Endometrial microvascular endothelial cells (primary cell): Measurements from ENCODE around the gene TSACC. TPM values are rescaled to one million over a fixed set of nuclear protein-coding genes. Genes with fewer than 3 reads are reported as not detected.
"Not testable (repeated sequence)": the region's sequence is repeated elsewhere in the genome, so short reads cannot be mapped to it uniquely, and the experiment has no call there.

Experiments
- in situ Hi-C: cut with HindIII; loops from 2 replicates; pipeline ENCODE4 v1.10.0; 2017; ENCODE audit warnings: low sequenced_read_pairs, low pct_unique_long_range_greater_than_20kb; ENCODE audit errors: inconsistent ontology term
- total RNA-seq: library from RNA; depleted of rRNA; stranded (reverse); fragments of >200 nt; gene quantifications from one replicate; pipeline ENCODE4 v1.2.3, GENCODE V29; 2015; ENCODE audit errors: inconsistent ontology term

The TSACC gene
- total RNA-seq, 1 donor from 2014 or later: not detected

- in situ Hi-C loops: not testable (repeated sequence)
These were observed 31.5 kb downstream of the TSACC start for GRCh38 chr1:156369685-156370286.

DNA sequence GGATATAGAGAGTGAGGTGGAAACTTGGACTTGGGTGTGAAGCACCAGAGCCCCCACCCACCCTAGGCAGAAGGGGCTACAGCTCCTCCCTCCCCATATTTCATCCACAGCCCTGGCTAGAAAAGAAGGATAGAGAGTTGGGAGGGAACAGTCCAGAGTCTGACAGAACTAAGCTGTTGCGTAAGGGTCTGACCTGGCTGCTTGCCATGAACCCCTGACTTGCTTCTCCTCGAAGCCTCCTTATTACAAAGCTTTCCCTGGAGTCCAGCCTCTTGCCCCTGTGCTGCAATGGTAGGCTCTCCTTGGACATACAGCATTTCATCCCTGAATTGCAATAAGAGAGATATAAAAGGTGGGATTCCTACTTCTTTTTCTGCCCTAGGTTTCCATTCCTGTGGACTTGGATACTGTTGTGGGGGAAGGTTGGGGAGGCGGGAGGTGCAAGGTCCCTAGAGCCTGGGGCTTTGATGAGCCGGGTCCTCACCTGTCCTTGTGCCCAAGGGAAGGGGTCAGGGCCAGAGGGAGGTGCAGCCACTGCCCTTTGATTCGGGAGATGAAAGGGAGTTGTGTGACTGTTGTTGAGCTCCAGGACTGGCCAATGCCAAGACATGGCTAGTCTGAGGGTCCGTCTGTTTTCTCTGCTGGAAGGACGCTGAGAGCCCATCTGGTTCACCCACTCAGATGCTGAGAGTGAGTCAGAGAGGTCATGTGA is 33.4 kb downstream of the TSACC start:
- in situ Hi-C loops: no loop called here

DNA sequence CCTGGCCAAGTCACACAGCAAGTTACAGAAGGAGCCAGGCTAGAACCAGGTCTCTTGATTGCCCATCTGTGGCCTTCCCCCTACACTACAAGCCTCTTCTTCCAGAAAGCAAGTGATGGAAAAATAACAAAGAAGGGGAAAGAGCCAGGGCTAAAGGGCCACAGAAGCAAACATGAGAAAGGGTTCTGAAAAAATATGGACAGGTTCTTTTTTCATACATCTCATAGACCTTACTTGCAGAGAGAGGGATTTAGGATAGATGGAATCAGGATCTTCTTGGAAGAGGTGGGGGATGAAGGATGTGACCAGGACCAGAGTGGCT is 33.9 kb downstream of the TSACC start:
- in situ Hi-C loops: no loop called here

DNA sequence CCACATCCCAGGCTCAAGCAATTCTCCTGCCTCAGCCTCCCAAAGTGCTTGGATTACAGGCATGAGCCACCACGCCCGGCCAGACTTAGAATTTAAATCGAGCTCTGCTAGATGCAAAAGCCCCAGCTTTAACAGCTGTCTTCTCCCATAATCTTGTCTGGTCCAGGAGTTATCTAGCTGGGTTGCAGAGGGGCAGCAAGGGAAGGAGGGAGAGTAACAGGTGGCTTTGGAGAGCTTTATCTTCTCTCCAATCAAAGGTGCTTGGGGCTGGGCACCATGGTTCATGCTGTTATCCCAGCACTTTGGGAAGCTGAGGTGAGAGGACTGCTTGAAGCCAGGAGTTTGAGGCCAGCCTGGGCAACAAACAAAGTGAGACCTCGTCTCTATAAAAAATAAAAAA is 34.5 kb downstream of the TSACC start:
- in situ Hi-C loops: no loop called here

- in situ Hi-C loops: no loop called here
These were observed 35.2 kb downstream of the TSACC start for GRCh38 chr1:156373546-156373945.

GRCh38 chr1:156376146-156376545 is 37.8 kb downstream of the TSACC start:
- in situ Hi-C loops: no loop called here

DNA sequence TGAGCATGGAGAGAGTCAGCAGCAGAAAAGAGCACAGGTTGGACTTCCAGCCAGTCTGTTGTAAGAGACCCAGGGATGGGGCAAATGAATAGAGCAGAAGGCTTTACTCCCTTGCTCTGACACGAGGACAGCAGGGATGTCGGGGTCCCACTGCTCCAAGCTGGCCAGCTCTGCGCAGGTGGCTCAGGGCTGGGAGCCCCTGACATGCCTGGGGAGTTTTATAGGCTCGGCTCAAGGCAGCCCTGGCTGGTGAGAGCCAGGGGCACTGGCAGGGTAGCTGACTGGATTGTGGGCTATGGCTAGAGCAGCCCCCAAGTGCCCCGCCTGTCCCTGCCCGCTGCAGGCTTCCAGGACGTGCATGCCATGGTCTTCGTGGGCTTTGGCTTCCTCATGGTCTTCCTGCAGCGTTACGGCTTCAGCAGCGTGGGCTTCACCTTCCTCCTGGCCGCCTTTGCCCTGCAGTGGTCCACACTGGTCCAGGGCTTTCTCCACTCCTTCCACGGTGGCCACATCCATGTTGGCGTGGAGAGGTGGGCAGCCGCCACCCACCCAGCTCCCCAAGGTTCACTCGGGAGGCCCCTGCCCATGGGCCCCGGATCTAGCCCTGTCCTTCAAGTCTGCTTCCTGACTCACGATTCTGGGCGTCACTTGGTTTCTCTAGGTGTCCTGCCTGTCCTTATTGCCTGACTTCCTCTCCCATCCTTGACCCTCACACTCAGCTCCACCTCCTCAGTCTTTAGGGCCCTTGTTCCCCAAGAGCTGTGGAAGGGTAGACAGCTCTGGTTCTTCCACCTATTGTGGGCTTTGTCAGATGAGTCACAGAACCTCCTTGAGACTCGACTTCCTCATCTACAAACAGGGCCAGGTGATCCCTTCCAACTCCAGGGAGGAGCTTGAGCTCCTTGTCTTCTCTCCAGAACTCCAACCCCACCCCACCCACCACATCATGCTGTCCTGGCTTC is 38.9 kb downstream of the TSACC start:
- in situ Hi-C loops: no loop called here

GRCh38 chr1:156378557-156378956 is 40.2 kb downstream of the TSACC start:
- in situ Hi-C loops: no loop called here

- in situ Hi-C loops: no loop called here
These were observed 41.3 kb downstream of the TSACC start for GRCh38 chr1:156379420-156380165.

DNA sequence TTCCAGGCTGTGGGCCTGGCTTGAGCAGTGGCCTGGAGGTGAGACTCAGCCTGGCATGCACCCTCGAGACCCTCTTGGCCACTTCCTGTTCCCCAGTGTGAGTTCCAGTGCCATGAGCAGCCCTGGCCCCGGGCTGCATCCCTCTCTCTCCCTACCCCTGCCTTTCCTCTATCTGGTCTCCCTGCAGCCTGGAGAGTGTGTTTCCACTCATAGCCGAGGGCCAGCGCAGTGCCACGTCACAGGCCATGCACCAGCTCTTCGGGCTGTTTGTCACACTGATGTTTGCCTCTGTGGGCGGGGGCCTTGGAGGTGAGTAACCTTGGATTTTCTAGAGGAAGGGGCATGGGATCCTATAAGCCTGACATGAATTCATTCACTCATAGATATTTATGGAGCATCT is 44.2 kb downstream of the TSACC start:
- in situ Hi-C loops: no loop called here

DNA sequence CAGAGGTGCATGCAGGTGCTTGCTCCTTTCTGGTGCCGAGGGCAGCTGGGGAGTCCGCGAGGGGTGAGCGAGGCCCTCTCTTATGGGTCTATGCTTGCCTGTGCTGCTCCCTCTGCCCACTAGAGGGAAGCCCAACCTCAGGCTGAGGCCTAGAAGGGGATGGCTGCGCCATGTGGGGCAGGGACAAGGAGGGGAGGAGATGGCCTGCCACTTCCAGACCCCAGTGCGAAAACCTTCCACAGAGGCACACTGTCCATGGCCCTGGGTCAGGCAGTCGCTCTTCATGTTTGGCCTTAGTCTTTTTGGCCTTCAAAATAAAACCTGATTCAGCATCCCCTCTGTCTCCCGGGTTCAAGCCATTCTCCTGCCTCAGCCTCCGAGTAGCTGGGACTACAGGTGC is 44.7 kb downstream of the TSACC start:
- in situ Hi-C loops: no loop called here

- in situ Hi-C loops: no loop called here
These were observed 45.7 kb downstream of the TSACC start for GRCh38 chr1:156384007-156384406.

- in situ Hi-C loops: no loop called here
These were observed 46.3 kb downstream of the TSACC start for GRCh38 chr1:156384658-156385057.

DNA sequence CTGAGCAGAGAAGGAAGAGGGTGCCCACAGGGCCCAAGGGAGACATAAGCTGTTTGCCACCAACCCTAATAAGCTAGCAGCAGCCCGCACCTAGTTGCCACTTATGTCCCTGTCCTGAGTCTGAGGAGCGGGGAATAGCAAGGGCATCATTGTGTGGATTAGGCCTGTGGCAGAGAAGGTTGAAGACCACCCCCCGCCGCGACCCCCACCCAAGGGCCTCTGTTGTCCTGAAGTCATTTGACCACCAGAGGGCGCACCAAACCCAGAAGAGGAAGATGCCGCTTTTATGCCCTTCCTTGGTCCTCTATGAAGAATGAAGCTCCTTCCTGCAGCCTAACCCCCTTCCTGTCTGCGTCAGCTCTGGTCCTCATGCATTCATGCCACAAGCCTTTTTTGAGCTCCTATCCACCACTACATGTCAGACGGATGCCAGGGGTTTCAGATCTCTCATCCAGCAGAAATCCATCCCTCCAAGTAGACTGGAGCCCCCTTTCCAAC is 47.3 kb downstream of the TSACC start:
- in situ Hi-C loops: no loop called here

DNA sequence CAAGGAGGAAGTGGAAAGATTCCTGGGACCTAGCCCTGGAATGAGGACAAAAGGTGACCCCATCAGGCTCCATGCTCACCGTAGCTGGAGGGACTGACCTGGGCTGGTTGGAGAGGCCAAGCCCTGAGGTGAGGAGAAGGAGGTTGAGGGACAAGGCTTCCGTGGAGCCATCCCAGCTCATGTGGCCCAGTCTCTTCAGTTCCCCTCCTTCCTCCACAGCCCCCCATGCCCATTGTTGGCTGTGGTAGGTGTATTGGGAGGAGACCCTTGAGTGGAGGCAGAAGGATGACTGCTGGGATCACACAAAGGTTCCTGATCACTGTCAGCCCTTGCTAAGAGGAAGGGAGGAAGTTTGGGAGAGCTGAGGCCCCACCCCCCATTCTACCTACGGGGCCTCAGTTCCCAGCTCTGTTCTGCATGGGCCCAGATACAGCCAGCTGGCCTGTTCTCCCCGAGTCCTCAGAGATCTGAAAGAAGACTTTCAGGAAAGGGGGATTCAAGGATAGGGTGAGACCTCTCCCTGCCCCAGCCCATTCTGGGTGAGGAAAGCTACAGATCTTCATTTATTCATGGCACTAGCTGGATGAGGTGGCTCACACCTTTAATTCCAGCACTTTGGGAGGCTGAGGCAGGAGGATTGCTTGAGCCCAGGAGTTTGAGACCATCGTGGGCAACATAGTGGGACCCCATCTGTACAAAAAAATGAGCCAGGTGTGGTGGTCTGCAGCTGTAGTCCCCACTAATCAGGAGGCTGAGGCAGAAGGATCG is 48.0 kb downstream of the TSACC start:
- in situ Hi-C loops: no loop called here

- in situ Hi-C loops: no loop called here
These were observed 48.9 kb downstream of the TSACC start for GRCh38 chr1:156386949-156387869.

DNA sequence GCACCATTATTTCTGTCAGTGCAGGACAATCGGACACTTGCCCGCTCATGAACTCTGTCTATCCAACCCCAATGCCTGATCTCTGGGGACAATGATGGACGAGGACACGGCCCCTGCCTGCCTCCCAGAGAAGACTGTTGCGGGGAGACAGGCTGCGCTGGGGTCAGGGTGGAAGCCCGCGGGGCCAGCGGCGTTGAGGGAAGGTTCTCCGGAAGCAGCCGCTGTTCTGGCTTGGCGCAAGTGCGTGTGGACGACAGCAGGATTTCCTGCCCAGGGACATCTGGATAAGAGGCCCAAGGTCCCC is 49.5 kb downstream of the TSACC start:
- in situ Hi-C loops: no loop called here
